GM18858 (cell line): ENCODE data around the gene MRPS26.
A peak's percentile ranks its signal among the peaks of the same experiment; 100 is the strongest.
"Not testable (repeated sequence)": the region's sequence is repeated elsewhere in the genome, so short reads cannot be mapped to it uniquely, and the experiment has no call there.

ENCODE experiments used
- ATAC-seq: cut with Tn5 transposase; IDR thresholded peaks from one replicate; pipeline ENCODE4 v1.9.1; 2021; ENCODE audit not compliant: unreplicated experiment

Gene MRPS26

DNA sequence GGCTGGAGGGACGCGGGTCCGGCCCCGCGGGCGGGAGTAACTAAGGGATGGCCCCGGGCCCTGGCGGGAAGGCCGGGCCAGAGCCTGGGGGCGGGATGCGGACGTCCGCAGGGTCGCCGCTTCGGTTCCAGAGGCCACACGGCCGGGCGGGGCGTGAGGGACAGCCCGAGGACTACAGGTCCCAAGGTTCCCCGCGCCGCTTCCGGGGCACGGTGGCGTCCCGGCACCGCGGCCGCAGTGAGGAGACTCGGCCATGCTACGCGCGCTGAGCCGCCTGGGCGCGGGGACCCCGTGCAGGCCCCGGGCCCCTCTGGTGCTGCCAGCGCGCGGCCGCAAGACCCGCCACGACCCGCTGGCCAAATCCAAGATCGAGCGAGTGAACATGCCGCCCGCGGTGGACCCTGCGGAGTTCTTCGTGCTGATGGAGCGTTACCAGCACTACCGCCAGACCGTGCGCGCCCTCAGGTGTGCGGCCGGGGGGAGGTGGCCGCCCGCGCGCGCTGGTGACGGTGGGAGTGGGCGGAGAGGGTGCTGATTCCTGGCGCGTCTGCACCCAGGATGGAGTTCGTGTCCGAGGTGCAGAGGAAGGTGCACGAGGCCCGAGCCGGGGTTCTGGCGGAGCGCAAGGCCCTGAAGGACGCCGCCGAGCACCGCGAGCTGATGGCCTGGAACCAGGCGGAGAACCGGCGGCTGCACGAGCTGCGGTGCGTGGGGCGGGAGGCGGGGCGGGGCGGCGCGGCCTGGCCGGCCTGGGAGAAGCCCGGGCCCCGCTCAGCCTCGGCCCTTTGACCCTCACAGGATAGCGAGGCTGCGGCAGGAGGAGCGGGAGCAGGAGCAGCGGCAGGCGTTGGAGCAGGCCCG is at the start of gene MRPS26:
MRPS26 (plus strand) TSS at position 237 of the 861 bp plus-strand sequence; CDS start at position 254, 17 bp downstream.
- ATAC-seq, result peak; percentile 68

DNA sequence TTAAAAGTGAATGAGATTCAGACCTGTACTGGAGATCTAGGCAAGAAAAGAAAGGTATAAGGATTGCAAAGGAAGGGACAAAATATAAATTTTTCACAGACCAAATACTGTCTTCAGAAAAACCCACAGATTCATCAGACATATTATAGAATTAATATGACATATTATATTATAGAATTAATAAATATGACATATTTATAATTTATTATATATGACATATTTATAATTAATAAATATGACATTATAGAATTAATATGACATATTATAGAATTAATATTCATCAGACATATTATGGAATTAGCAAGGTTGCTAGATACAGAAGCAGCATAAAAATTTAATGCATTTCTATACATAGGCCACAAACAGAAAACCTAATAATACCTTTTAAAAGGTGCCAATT is 47.1 kb upstream of the MRPS26 start:
- no peak for ATAC-seq

DNA sequence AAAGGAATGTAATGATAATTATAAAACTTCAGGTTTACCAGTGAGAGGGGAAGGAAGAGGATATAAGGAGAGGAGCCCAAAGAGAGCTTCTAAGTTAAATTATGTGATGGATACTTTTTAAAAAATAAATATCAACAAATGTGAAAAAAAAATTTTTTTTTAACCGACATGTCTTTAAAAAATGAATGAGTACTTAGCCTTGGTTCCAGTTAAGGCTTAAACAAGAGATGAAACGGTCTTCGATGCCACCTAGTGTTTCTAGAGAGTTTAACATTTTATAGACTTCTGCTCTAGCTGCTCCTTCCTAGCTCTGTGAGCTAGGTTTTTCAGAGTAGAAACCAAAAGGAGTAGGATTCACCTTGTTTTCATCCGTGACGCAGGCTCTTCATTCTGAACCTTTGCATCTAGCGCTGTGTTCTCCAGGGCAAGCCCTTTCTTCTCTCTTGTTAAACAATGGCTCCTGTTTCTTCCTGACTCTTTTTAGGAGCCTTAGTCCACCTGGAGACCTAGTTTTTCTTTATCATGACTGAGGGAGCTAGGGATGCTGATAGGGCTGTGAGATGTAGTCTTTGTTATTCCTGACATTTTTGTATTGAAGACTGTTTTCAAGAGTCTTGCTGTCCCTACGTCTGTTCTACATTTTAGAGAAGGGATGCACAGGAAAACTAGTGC is 44.9 kb upstream of the MRPS26 start:
- ATAC-seq, result no peak

DNA sequence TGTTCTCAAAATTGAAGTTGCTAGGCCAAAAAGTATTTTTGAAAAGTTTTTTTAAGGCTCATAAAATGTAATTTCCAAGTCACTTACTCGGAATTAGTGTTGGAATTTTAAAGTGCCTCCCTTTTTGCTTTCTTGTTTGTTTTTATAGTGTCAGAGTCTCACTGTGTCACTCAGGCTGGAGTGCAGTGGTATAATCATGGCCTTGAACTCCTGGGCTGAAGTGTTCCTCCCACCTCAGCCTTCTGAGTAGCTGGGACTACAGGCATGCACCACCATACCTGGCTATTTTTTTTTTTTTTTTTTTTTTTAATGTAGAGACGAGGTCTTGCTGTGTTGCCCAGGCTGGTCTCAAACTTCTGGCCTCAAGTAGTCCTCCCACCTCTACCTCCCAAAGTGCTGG is 42.4 kb upstream of the MRPS26 start:
- ATAC-seq, result no peak

DNA sequence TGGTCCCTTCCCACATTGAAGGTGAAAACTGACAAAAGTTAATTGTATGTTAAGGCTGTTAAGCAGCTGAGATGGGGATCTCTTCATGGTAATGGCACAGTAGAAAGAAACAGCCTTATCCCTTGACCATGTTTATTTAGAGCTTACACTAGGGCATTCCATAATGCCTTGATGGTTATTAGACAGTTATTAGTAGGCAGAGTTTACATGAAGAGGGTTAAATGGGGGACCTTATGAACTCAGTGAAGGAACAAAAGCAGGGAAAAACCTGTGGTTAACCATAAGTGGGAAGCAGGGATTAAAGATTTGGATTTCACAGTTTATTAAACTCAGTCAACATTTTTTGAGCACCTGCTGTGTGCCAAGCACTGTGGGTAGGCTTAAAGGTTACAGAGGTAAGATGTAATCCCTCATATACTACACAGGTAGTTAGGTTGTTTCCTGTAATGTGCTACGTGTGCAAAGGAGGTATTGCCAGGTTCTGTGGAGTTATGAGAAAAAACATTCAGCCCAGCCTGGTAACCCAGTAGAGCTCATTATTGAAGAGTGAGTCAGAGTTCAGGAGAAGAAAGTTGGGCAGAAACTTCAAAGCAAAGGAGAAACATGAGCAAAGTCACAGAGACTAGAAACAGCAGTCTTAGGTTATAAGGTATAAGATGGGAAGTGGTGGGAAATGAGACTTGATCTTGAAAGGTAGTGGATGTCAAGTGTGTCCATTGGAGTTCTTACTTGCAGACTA is 34.7 kb upstream of the MRPS26 start:
- no peak for ATAC-seq

DNA sequence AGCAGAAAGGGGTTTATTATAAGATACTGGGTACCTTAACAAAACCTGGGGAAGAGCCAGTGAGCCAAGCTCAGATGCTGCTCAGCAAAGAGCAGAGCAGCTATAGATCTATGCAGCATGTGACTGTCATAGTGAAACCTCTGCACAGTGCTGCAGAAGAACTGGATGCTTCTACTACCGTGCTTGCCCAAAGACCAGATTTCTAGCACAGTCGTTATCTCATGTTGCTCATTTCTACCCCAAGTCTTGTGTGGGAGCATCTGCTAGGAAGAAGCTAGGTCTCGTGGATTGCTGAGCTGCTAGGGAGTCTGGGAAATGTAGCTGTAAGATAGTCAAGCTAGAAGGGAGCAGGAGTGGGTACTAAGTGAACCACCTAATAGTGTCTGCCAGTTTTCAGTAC is 34.1 kb upstream of the MRPS26 start:
- ATAC-seq, result no peak

DNA sequence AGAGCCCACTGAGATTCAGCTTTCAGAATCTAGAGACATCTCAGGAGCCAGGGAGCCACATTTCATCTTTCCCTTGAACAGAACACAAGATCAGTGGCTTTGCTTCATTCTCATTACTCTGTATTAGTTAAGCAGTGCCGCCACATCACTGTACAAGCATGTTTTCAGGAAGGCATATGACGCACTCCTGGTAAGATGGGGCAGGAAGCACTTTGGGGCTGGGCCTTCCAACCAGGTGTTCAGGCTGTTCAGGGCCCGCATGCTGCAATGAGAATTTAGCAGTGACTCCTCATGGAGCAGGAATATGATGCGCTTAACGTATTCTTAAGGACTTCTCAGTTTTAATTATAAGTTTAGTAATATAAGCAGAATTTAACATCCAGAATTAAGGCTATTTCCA is 32.1 kb upstream of the MRPS26 start:
- no peak for ATAC-seq

DNA sequence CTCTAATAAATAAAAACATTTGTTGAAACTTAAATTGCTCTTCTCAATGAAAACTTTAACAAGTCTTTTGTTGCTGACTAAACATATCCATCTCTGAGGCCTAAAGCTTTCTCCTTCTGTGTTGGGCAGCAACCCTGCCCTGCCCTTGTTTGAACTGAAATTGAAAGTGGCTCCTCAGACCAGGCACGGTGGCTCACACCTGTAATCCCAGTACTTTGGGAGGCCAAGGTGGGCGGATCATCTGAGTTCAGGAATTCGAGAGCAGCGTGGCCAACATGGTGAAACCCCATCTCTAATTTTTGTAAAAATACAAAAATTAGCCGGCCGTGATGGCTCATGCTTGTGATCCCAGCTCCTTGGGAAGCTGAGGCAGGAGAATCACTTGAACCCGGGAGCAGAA is 31.7 kb upstream of the MRPS26 start:
- no peak for ATAC-seq

DNA sequence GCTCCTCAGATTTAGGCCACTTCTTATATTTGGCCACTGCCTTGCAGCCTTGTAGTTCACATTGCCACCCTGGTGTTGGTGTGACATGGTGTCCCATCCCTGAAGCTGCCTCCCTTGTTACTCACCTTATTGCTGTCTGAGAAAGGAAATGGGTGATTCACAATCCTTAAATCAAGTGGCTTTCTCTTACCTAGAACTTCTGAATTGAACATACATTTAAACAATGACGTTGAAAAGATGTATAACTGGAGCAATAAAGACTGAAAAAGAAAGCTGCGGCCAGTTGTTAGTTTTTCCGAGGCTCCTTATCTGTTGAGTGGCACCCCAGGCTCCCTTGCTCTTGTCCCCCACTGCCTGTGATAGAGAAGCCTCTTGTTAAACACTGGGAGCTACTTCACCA is 31.2 kb upstream of the MRPS26 start:
- no peak for ATAC-seq

DNA sequence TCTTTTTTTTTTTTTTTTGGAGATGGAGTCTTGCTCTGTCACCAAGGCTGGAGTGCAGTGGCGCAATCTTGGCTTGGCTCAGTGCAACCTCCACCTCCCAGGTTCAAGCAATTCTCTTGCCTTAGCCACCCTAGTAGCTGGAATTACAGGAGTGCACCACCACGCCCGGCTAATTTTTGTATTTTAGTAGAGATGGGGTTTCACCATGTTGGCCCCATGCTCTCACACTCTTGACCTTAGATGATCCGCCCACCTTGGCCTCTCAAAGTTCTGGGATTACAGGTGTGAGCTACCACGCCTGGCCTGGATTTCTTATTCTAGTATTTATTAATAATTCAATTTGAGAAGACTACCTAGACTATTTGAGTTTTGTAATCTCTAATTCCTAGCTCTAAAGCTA is 30.6 kb upstream of the MRPS26 start:
- ATAC-seq, result not testable (repeated sequence)

DNA sequence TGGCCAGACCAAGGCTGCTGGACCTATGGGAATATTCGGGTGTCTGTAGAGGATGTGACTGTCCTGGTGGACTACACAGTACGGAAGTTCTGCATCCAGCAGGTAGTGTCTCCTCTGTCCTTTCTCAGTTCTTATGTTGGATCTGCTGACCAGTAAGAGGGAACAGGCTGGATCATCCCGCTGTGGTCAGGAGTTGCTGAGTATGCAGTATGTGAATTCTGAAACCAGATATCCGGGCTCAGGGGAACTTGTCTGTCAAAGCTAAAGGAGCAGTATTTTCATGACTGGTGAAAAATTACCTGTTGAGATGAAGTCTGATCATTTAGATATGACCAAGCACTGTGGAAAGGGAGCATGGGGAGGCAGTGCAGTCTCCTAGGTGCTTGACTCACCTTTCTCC is 24.5 kb upstream of the MRPS26 start:
- ATAC-seq, result no peak

DNA sequence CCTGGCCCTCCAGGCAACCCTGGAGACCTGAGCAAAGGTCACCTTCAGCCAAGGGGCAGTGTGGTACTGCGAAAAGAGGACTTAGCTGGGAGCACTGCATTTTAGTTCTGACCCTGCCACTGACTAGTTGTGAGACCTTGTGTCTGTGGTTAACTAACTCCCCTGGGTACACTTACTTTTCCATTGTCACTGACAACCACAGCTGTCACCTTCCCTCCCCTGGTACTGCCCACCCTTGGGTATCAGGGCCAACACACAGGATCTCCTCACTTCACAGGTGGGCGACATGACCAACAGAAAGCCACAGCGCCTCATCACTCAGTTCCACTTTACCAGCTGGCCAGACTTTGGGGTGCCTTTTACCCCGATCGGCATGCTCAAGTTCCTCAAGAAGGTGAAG is 24.1 kb upstream of the MRPS26 start:
- no peak for ATAC-seq

DNA sequence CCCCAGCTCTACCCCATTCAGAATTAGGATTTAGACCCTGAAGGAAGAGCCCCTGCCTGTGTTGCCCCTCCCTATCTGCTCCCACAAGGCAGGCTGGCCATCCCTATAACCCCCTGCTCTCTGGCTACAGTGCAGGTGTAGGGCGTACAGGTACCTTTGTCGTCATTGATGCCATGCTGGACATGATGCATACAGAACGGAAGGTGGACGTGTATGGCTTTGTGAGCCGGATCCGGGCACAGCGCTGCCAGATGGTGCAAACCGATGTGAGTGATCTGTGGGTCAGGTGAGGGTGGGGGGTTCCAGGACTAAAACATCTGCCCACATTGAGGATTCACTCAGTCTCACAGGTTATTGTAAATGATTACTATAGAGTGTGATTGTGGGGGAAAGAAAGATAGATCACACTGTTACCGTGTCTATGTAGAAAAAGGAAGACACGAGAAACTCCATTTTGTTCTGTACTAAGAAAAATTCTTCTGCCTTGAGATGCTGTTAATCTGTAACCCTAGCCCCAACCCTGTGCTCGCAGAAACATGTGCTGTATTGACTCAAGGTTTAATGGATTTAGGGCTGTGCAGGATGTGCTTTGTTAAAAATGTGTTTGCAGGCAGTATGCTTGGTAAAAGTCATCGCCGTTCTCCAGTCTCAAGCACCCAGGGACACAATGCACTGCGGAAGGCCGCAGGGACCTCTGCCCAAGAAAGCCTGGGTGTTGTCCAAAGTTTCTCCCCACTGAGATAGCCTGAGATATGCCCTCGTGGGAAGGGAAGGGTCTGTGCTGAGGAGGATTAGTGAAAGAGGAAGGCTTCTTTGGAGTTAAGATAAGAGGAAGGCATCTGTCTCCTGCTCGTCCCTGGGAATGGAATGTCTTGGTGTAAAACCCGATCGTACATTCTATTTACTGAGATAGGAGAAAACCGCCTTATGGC is 23.0 kb upstream of the MRPS26 start:
- ATAC-seq, result not testable (repeated sequence)

DNA sequence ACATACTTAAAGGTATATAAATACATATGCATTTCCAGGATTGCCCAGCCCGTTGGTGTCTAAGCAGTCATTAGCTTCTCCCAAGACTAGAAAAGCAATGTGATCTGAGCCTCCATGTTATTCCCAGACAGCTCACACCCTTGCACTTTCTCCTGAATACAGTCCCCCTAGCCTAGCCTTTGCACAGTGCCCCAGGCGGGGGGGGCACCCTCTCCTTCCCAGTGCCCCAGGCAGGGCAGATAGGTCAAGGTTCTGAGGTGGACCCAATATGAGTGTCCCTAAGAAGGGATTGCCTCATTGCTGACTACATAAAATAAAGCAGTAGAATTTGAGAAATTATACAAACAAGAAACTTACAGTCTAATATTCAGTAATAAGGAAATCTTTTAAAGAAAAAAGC is 17.9 kb upstream of the MRPS26 start:
- no peak for ATAC-seq

DNA sequence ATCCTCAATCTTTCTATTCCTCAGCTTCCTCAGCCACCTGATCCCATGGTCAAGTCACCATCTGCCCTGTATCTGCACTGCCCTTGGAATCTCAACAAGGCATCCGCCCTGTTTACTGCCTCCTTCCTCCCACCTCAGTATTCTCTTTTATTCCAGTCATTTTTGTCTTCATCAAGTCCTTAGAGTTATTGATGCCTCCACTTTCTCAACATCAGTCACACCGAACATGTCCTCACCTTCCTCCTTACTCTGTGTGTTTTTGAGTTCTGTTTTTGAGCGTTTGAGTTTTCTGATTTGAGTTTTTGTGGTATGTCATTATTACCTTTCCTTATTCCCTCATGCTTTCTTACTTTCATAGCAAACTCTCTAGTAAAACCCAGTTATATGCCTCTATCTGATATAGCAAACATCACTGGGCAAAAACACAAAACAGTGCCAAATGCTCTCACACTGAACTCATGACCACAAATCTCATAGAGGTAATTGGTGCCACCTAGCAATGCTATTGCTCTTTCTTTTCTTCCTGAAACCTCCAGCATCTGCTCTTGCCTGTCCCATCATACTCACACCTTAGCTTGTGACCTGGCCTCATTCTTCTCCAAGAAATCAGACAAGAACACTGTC is 14.2 kb upstream of the MRPS26 start:
- no peak for ATAC-seq

DNA sequence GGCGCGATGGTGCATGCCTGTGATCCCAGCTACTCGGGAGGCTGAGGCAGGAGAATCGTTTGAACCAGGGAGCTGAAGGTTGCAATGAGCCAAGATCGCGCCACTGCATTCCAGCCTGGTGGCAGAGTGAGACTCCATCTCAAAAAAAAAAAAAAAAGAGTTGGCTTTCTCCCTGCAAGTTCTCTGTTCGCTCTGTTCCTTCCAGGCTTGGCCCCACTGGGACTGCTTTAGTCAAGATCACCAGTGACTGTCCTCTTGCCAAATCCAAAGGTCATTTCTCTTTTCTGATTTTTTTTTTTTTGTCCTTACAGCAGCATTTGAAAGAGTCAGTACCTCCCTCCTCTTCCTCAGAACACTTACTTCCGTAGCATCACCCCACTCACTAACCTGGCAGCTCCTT is 13.2 kb upstream of the MRPS26 start:
- ATAC-seq, result no peak

DNA sequence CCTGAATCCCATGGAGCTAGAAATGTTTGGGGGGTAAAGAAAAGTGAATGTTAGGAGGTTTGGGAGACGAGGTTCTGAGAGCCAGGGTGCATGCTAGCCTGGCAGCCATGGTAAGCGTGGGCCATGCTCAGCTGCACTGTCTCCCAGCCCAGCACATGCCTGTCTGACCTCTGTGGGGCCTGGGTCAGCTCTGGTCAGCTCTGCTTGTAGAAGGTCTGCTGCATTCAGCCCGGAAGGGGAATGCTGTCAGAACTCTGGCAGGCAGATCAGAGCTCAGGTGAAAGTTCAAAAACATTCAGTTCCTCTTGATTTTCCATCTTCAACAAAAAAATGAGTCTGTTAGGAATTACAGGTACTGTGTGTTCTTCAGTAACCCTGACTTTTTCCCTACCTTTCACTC is 8.2 kb upstream of the MRPS26 start:
- ATAC-seq, result no peak

DNA sequence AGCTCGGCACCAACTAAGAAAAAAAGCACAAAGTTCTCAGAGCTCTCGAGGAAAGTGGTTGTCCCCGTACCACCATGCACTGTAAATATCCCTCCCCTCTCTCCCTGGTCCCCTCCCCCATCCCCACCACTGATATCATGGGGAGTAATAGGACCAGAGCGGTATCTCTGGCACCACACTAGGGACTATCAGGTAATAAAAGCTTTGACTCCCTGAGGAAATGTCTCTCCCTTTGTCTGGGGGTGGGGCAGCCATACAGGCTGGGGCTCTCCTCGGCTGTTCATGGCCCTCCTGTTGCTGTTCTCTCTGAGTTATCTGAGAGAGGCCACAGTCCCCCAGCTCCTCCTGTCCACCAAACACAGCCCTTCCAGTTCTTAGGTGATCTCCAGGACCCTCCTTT is 7.4 kb upstream of the MRPS26 start:
- ATAC-seq, result no peak

DNA sequence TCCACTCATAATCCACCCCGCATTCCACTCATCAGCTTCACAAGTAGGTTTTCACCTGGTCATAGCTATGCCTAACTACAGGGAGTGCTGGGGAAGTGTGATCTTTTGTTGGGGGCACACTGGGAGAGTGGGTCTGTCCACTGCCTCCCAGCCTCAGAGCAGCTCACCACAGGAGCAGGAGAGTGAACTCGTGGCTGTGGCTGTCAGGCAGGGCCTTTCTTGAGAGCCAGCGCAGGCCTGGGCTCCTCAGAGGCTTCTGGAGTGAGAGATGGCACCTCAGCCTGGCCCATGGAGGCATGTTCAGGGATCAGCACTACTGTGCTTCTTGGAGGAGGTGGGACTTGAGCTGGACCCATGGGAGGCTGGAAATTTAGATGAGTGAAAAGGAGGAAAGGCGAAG is 6.4 kb upstream of the MRPS26 start:
- ATAC-seq, result no peak

DNA sequence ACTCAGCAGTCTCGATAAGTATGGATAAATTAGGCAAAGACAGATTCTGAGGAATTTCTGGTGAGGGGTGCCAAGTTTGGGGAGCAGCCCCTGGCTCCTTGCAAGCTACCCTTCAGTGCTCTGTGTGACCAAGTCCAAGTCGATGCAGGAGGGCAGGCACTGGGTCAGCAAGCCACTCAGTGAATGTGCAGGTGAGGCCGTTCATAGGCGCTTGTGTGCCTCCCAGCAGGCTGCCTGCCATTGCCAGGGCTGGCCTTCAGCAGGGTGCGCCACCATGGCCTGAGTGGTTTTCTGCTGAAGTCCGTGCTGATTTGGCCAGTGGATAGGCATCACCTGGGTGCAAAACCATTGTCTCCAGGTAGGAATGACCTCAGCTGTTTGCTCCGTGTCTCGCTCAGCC is 5.8 kb upstream of the MRPS26 start:
- no peak for ATAC-seq
